NCI-H2196 (cell line): Measurements from ENCODE around the gene PRH2.

ENCODE experiments used
- DNase-seq: peaks from one replicate; lab custom pipeline; 2025; ENCODE audit not compliant: unreplicated experiment; lab: John Stamatoyannopoulos, UW

The PRH2 gene

GRCh38 chr12:10959804-10960203, 30.8 kb downstream of the PRH2 start:
- no peak for DNase-seq

GRCh38 chr12:10960211-10960610, 31.2 kb downstream of the PRH2 start:
- DNase-seq, result no peak

- no peak for DNase-seq
Observed at GRCh38 chr12:10965476-10965875, 36.4 kb downstream of the PRH2 start.

DNA sequence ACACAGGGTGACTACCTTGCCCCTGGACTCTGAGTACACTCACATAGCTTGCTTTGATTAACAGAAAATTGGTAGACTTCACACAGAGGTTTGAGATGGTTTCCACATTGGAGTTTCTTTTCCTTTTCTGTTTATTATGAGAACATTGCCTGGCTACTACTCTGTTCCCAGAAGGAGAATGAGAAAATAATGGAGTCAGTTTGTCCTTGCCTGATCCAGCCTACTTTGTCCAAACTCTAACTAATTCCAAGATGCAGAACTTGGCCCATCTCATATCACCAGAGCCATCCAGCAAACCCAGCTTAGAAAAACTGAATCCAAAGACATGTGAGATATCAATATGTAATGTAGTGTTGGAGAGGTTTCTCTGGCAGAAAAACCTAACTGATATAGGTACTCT, 37.3 kb downstream of the PRH2 start:
- DNase-seq, result no peak

DNA sequence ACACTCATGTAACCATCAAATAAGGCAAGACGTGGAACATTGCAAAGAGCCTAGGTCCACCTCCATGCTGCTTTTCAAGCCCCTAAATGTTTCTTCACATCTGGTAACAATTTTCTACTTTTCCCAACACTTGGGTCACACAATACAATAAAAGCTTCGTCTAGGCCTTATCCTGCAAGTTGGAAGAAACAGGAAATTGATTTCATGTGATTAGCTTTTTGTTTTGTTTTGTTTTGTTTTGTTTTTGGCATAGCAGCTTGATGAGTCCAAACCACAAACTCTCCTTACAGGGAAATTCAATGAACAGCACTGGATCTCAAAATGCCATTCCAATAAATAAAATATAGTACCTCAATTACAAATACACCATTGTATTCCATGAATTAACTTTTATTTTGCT, 38.4 kb downstream of the PRH2 start:
- no peak for DNase-seq

DNA sequence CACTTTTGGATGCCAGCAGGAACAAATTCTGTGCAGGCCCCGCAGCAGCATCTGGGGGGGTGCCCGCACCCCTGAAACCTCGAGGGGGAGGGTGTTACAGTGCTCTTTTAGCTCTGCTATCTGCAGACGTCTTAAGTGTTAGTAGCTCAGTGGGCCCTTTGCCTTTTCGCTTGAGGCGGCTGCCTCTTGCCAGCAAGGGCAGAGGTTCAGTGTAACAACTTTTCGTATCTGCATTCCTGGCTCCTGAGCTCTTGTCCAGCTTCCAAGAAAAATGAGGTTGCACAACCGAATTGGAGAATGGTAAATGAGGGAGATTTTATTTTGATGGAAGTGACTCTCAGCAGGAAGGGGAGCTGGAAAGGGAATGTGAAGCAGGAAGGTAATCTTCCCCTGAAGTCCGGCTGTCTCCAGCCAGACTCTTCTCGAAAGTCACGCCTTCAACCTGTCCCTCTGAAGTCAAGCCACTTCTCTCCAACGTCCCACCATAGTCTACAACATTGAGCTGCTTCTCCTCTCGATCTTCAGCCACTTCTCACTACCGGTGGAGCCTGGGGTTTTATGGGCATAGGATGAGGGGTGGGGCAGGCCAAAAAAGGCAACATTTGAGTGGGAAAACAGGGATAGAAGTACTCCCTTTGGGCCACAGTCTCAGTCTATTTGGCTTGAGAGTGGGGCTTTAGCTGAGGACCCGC, 39.9 kb downstream of the PRH2 start:
- no peak for DNase-seq

DNA sequence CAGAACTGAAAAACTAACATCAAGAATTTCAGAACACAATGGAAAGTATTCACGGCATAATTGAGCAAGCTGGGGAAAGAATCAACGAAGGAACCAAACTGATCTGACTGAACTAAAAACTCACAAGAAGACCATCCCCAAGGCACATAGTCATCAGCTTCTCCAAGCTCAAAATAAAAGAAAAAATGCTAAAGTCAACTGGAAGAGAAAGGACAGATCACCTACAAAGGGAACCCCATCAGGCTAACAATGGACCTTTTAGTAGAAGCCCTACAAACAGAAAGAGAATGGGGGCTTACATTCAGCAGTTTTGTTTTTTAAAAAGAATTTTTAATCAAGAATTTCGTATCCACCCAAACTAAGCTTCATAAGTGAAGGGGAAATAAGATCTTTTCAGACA, 45.9 kb downstream of the PRH2 start:
- no peak for DNase-seq

- no peak for DNase-seq
Observed at GRCh38 chr12:10982244-10982643, 53.2 kb downstream of the PRH2 start.
